GM12878 (cell line): ENCODE measurements around the gene ACSM5. TPM values are rescaled to one million over a fixed set of nuclear protein-coding genes. Genes with fewer than 3 reads are reported as not detected.

Source experiments
- BHLHE40 ChIP-seq, 2 experiments: fragments of 450-650 bp in 1 of 2; IDR thresholded peaks; 2 replicates each; pipeline ENCODE4 v1.6.1; 2011 to 2017; ENCODE audit warnings: low read depth in 2 of 2, borderline replicate concordance in 1 of 2, improper control_type of control experiment in 1 of 2, low read length in 1 of 2, mild to moderate bottlenecking in 1 of 2
- CEBPZ ChIP-seq: fragments of 150-350 bp; IDR thresholded peaks from 2 replicates; pipeline ENCODE4 v1.6.1; 2016; ENCODE audit warnings: low read depth, low read length
- MYB ChIP-seq: fragments of 150-350 bp; IDR thresholded peaks from 2 replicates; pipeline ENCODE4 v1.6.1; 2014; ENCODE audit warnings: mild to moderate bottlenecking, low read depth, low read length, borderline replicate concordance
- NFXL1 ChIP-seq: fragments of 450-650 bp; IDR thresholded peaks from 2 replicates; pipeline ENCODE4 v1.6.1; 2017; ENCODE audit warnings: antibody characterized with exemption, mild to moderate bottlenecking, borderline replicate concordance
- PML ChIP-seq: IDR thresholded peaks from 2 replicates; pipeline ENCODE4 v1.6.1; 2012; ENCODE audit warnings: low read length, inconsistent platforms
- RELB ChIP-seq: fragments of 450-650 bp; IDR thresholded peaks from 2 replicates; pipeline ENCODE4 v1.6.1; 2017; ENCODE audit warnings: low read depth, mild to moderate bottlenecking, moderate library complexity
- REST ChIP-seq: IDR thresholded peaks from 2 replicates; pipeline ENCODE4 v1.6.1; 2012; ENCODE audit warnings: mild to moderate bottlenecking, low read depth, low read length
- ZBED1 ChIP-seq: IDR thresholded peaks from 2 replicates; pipeline ENCODE4 v1.6.1; 2016; ENCODE audit warnings: borderline replicate concordance
- ZNF24 ChIP-seq: fragments of 450-650 bp; IDR thresholded peaks from 2 replicates; pipeline ENCODE4 v1.6.1; 2017; ENCODE audit warnings: antibody characterized with exemption, mild to moderate bottlenecking
- polyA plus RNA-seq, 11 experiments: library from polyadenylated mRNA; depleted of rRNA in 4 of 11; unstranded in 6 of 11; stranded (reverse) in 5 of 11; fragments of >200 nt; fragmentation: Nextera tagmentation in 4 of 11; fragmentation: Illumina TruSeq in 1 of 11; extraction: Ambion mirVana in 4 of 11; extraction: Trizol in 1 of 11; gene quantifications; 1 replicate in 1 of 11; 2 replicates in 10 of 11; pipeline versions ENCODE4 v1.2.1 to v1.2.3, GENCODE V29; 2011 to 2016; ENCODE audit warnings: inconsistent platforms in 2 of 11, missing spikeins in 2 of 11, low read depth in 1 of 11
- total RNA-seq, 4 experiments: library from RNA; depleted of rRNA in 3 of 4; stranded (reverse); fragments of >200 nt in 3 of 4; fragmentation: Illumina TruSeq in 1 of 4; extraction: Trizol in 1 of 4; gene quantifications; 2 replicates each; pipeline versions ENCODE4 v1.2.1 to v1.2.3, GENCODE V29; 2013 to 2021

The ACSM5 gene
- total and polyA plus RNA-seq, 10 of the 15 experiments (the other 5 are each of a cell fraction or from before 2014, with no cell fraction given), result 0.07 to 0.54 (median 0.26) TPM; not detected in 3

GRCh38 chr16:20401475-20402016 is 7.8 kb upstream of the ACSM5 start (continued):
- TF ChIP-seq REST (no peak), ZBED1 (no peak), NFXL1 (no peak), ZNF24 (no peak), CEBPZ (no peak), BHLHE40 (IDR thresholded peaks at IDR 0.05; ENCODE audit: borderline replicate concordance in 1 of 2, low read depth in 2 of 2, low read length in 1 of 2) (no peak), RELB (no peak), PML (no peak), MYB (no peak)
